Activated CD4-positive, alpha-beta memory T cell treated with anti-CD3 and anti-CD28 coated beads for 36 hours (primary cell): ENCODE data around the gene NFATC1. TPM values are rescaled to one million over a fixed set of nuclear protein-coding genes. Genes with fewer than 3 reads are reported as not detected.

Experiments
- CTCF ChIA-PET: fragments of 350-600 bp; sonication (Branson Sonifier 250); formaldehyde crosslinking; loops from one replicate; lab custom pipeline; 2021; ENCODE audit warnings: antibody characterized with exemption, inconsistent platforms; lab: Charles Lee
- POLR2A ChIA-PET: fragments of 350-600 bp; sonication (Branson Sonifier 250); formaldehyde crosslinking; loops from one replicate; lab custom pipeline; 2021; ENCODE audit warnings: antibody characterized with exemption; lab: Charles Lee
- DNase-seq: peaks from one replicate; pipeline ENCODE4 v3.0.0-alpha.2; 2020
- H3K27ac Mint-ChIP-seq: one replicate; pipeline ENCODE4 v1.8.0; 2021; ENCODE audit warnings: mixed read lengths
- H3K27me3 Mint-ChIP-seq: one replicate; pipeline ENCODE4 v1.8.0; 2021; ENCODE audit warnings: mixed read lengths
- H3K36me3 Mint-ChIP-seq: one replicate; pipeline ENCODE4 v1.8.0; 2021; ENCODE audit warnings: mixed read lengths
- H3K4me1 Mint-ChIP-seq: one replicate; pipeline ENCODE4 v1.8.0; 2021; ENCODE audit warnings: low read depth, mixed read lengths
- H3K4me3 Mint-ChIP-seq: one replicate; pipeline ENCODE4 v1.8.0; 2021; ENCODE audit warnings: mild to moderate bottlenecking, mixed read lengths
- H3K9me3 Mint-ChIP-seq: one replicate; pipeline ENCODE4 v1.8.0; 2021; ENCODE audit warnings: mixed read lengths
- intact Hi-C: fragments of 100-400 bp; cut with micrococcal nuclease; formaldehyde crosslinking; loops from one replicate; pipeline ENCODE4 v1.15.1; 2023
- total RNA-seq, 2 experiments: library from RNA; stranded (reverse); gene quantifications; one replicate each; pipeline ENCODE4 v1.2.3, GENCODE V29; 2021

Gene NFATC1
- total RNA-seq, 2 experiments from 2014 or later: 83.7 to 85.4 TPM

DNA sequence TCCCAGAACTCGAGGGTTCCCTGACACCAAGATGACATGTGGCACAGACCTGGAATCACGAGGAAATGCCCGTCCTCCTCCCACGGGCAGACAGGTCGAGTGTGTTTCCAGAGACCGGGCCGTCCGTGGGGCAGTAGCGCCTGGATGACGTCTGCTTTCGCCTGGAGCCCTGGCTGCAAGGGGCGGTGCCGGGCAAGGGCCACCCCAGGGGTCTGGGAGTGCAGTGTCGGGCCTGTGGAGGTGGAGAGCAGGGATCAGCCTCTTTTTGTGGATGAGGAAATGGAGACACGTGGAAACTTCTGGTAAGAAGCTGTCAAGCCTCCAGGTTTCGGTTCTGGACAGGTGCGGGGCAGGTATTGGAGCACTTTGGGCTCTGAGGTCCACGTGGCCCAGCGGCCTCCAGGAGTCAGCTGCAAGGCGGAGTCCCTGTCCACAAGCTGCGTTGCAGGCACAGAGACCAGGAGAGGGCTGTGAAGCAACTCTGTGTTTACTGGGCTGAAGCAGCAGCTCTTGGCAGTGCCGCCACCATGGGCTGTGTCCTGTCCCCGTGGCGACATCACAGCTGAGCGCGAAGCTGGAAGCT is 25.6 kb downstream of the NFATC1 start:
- H3K36me3 Mint-ChIP-seq: peaks cover 32% of the 10 kb centered on the region

DNA sequence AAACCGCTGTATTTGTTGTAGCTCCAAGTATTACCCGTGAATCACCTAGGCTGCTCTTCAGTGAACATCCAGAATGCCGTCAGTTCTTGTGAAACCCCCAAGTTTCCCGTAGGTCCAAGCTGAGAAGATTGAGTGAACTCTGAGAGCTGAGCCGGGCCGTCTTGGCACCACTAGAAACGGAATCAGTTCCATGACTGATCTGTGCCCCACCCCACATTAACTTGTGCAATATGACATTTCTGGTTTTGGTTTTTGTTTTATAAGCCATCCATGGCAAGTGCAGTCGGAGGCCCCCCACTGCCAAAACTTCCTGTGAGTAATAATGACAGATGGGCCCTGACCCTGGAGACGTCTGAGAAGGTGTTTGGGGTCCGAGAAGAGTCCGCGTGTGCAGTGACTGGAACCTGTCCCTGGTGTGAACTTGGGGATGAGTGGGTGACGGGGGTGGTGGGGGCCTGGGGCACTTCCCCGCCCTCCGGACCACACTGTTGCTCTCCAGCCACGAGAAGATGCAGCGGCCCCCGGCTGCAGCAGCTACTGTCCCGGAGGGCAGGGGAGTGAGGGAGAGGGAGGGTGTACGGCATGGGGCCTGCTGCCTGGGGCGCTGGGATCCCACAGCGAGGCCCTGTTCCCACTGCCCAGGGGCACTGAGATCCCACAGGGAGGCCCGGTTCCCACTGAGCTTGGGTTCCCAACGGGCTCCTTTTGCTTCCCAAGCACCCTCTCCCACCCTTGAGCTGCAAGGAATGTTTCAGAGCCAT is 26.5 kb downstream of the NFATC1 start:
- Mint-ChIP-seq H3K4me1 (peaks cover 34% of the 10 kb centered on the region), H3K27me3 (no peaks in the 10 kb centered on the region), H3K4me3 (no peak overlapping the region), H3K9me3 (no peaks in the 10 kb centered on the region), H3K36me3 (peaks cover 32% of the 10 kb centered on the region), H3K27ac (no peak overlapping the region)
- no peak for DNase-seq
- intact Hi-C loops: no loop called here
- POLR2A ChIA-PET: no interaction called here
- CTCF ChIA-PET: no interaction called here

More for the DNA sequence above, 25.6 kb downstream of the NFATC1 start:
- Mint-ChIP-seq H3K4me1 (peaks cover 35% of the 10 kb centered on the region), H3K27me3 (no peaks in the 10 kb centered on the region), H3K27ac (no peak overlapping the region), H3K9me3 (no peaks in the 10 kb centered on the region), H3K4me3 (no peak overlapping the region)
- no peak for DNase-seq
- POLR2A ChIA-PET: no interaction called here
- CTCF ChIA-PET: no interaction called here
- intact Hi-C loops: no loop called here

DNA sequence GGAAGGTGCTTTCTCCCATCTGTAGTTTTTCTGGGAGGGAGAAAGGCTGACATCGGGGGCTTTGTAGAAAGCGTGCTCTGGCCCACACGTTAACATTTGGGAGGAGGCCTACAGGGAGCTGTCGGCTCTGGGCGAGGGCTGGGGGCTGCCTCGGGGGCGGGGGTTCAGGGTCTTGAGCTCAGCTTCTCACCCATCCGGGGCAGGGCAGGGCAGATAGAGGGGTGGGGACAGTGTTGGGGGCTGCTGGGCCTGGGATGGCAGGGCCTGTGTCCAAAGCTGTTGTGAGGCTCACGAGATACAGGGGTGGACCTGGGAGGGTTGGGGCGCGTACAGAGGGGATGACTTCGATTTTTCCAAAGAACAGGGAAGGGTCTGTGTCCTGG is 27.0 kb downstream of the NFATC1 start:
- Mint-ChIP-seq H3K27me3 (no peaks in the 10 kb centered on the region), H3K4me3 (no peak overlapping the region), H3K4me1 (peaks cover 34% of the 10 kb centered on the region), H3K36me3 (peaks cover 32% of the 10 kb centered on the region), H3K27ac (no peak overlapping the region), H3K9me3 (no peaks in the 10 kb centered on the region)
- DNase-seq: no peak
- POLR2A ChIA-PET: no interaction called here
- intact Hi-C loops: no loop called here
- CTCF ChIA-PET: no interaction called here

DNA sequence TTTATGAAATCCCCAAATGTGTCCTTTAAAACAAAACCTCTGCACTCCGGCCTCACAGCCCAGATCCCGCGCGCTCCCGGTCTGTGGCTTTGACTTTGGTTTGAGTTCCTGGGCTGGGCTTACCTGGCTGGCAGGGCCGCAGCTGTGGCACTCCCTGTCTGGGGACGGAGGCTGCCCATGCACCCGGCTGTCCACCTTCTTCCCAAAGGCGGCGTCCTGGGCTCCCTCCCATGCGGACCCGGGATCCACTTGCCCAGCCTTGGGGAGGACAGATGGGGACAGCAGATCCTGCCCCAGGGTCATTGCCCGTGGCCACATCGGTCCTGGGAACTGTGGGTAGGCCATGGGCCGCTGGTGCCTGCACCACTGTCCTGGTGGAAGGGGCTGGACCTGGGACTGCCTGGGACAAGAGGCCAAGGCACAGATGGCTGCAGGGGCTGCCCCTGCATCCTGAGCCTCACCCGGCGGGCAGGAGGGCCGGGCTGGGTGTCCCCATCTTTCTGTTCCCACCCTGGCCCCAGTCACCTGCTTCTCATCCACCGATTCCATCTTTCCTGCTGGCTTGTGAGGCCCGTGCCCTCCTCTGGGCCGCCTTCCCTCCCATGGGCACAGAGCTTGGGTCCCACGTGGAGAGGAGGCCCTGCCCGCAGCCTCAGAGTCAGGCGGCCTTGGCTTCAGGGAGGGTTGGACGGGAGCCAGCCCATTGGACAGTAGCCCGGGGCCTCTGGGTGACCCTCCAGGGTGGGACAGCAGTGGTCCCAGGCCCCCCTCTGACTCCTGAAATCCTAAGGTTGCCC is 27.7 kb downstream of the NFATC1 start:
- H3K4me1 Mint-ChIP-seq: peaks cover 35% of the 10 kb centered on the region
- H3K4me3 Mint-ChIP-seq: no peak overlapping the region
- no peak overlapping the region for H3K27ac Mint-ChIP-seq
- POLR2A ChIA-PET: no interaction called here
- H3K27me3 Mint-ChIP-seq: no peaks in the 10 kb centered on the region
- CTCF ChIA-PET: no interaction called here
- intact Hi-C loops: no loop called here
- H3K36me3 Mint-ChIP-seq: peaks cover 32% of the 10 kb centered on the region
- H3K9me3 Mint-ChIP-seq: no peaks in the 10 kb centered on the region
- no peak for DNase-seq

DNA sequence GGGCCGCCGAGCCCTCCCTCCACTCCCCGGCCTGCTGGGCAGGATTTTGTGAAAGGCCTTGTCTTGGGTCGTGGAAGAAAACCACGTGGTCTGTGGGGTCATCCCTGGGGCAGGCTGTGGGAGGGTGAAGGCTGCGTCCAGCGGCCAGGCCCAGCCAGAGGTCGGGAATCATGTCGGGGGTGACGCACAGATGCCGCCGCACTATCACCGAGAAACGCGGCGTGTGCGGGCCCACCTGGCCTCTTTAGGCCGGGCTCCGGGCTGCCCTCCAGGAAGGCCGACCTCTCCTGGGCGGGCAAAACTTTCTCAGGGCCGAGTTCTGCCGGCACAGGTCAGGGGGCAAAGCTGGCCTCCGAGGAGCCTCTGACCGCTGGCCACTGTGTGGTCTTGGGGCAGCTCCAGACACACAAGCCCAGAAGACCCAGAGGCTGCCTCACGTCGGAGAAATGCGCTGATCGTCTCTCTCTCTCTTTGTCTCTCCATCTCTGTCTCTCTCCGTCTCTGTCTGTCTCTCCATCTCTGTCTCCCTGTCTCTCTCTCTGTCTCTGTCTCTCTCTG is 28.4 kb downstream of the NFATC1 start:
- DNase-seq: no peak
- ChIA-PET CTCF (no interaction called here), POLR2A (no interaction called here)
- Mint-ChIP-seq H3K27ac (peak overlapping the region; percentile 60), H3K9me3 (no peaks in the 10 kb centered on the region), H3K4me1 (peaks cover 36% of the 10 kb centered on the region), H3K36me3 (peaks cover 32% of the 10 kb centered on the region), H3K4me3 (no peak overlapping the region), H3K27me3 (no peaks in the 10 kb centered on the region)
- intact Hi-C loops: no loop called here

DNA sequence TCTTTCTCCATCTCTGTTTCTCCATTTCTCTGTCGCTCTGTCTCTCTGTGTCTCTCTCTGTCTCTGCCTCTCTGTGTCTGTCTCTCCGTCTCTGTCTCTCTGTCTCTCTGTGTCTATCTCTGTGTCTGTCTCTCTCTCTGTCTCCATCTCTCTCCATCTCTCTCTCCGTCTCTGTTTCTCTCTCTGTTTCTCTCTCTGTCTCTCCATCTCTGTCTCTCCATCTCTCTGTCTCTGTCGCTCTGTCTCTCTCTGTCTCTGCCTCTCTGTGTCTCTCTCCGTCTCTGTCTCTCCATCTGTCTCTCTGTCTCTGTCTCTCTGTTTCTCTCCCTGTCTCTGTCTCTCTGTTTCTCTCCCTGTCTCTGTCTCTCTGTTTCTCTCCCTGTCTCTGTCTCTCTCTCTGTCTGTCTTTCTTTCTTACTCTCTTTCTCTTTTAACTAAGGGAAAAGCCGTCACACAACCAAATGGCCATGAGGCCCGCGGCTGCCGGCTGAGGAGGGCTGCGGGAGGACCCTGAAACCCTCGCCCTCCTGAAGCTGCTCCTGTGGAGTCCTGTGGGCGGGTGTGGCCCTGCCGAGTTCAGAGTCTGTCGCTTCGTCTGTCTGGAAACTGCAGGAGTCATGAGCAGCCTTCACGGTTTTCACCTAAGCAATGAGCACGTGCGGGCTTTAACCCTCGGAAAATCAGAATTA is 29.3 kb downstream of the NFATC1 start:
- Mint-ChIP-seq H3K27ac (peak overlapping the region; percentile 60), H3K27me3 (no peaks in the 10 kb centered on the region), H3K4me1 (peaks cover 31% of the 10 kb centered on the region), H3K9me3 (no peaks in the 10 kb centered on the region), H3K4me3 (no peak overlapping the region), H3K36me3 (peaks cover 25% of the 10 kb centered on the region)
- POLR2A ChIA-PET: no interaction called here
- CTCF ChIA-PET: no interaction called here
- intact Hi-C loops: no loop called here
- DNase-seq: no peak

DNA sequence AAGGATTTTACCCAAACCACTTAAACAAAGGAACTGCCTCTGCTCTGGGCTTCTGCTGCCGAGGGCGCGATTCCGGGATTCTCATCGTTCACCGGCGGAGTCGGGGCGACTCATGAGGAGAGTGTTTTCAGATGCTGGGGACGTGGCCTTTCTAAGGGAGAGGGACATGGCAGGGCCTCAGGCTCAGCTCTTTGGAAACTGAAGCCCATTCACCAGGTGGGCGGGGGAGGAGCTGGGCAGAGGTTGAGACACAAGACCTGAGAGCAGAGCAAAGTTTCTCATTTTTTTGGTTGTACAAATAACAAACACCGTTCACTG is 29.8 kb downstream of the NFATC1 start:
- no peaks in the 10 kb centered on the region for H3K9me3 Mint-ChIP-seq
- H3K4me1 Mint-ChIP-seq: peaks cover 28% of the 10 kb centered on the region
- no peak for DNase-seq
- no peak overlapping the region for H3K27ac Mint-ChIP-seq
- H3K27me3 Mint-ChIP-seq: no peaks in the 10 kb centered on the region
- intact Hi-C loops: no loop called here
- CTCF ChIA-PET: no interaction called here
- POLR2A ChIA-PET: no interaction called here
- no peak overlapping the region for H3K4me3 Mint-ChIP-seq
- H3K36me3 Mint-ChIP-seq: peaks cover 20% of the 10 kb centered on the region

DNA sequence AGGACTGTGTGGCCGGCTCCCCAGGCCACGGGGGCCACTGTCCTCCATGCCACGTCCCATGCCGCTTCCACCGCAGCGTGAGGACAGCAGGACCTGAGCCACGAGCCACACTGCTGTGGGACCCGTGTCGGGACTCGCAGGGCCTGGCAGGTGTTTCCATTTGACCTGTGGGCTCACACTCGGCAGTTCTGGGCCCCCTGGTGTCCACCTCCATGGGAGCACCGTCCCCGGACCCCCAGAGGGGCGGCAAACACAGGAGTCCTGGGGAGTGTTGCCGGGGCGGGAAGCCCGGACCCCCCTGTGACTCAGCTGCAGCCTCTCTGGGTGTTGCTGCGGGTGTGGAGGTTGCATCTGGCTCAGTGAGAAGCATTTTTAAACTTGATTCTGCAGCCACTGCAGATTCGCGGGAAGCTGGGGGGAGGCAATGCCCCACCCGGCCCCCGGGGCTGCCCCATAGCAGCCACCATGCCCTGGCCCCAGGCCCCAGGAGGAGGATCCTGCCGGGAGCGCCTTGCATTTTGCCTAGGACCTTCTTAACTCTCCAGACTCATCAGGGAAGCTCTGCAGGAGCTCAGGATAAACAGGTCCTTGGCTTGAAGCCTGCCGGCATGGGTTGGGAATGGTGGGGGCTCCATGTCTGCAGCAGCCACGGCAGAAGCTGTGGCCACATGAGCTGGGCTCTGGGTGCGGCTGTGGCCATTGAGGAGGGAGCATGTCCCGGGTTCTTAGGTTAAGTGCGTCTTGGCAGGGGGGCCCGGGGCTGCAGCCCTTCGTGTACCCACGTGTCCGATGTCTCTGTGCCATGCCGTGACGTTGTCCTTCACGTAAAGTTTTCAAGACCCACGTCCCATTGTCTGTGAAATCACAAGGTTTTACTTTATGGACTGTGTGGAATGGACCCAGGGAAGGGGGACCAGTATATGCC is 30.9 kb downstream of the NFATC1 start:
- H3K4me1 Mint-ChIP-seq: peaks cover 28% of the 10 kb centered on the region
- H3K27me3 Mint-ChIP-seq: no peaks in the 10 kb centered on the region
- intact Hi-C loops: no loop called here
- CTCF ChIA-PET: no interaction called here
- POLR2A ChIA-PET: interaction anchor here (0.6 kb wide), 1 partner anchor 49 kb away, joined by 3 read pairs; no protein-coding TSS in a partner anchor
- H3K9me3 Mint-ChIP-seq: no peaks in the 10 kb centered on the region
- no peak for DNase-seq
- no peak overlapping the region for H3K27ac Mint-ChIP-seq
- no peak overlapping the region for H3K4me3 Mint-ChIP-seq
- H3K36me3 Mint-ChIP-seq: peaks cover 18% of the 10 kb centered on the region

DNA sequence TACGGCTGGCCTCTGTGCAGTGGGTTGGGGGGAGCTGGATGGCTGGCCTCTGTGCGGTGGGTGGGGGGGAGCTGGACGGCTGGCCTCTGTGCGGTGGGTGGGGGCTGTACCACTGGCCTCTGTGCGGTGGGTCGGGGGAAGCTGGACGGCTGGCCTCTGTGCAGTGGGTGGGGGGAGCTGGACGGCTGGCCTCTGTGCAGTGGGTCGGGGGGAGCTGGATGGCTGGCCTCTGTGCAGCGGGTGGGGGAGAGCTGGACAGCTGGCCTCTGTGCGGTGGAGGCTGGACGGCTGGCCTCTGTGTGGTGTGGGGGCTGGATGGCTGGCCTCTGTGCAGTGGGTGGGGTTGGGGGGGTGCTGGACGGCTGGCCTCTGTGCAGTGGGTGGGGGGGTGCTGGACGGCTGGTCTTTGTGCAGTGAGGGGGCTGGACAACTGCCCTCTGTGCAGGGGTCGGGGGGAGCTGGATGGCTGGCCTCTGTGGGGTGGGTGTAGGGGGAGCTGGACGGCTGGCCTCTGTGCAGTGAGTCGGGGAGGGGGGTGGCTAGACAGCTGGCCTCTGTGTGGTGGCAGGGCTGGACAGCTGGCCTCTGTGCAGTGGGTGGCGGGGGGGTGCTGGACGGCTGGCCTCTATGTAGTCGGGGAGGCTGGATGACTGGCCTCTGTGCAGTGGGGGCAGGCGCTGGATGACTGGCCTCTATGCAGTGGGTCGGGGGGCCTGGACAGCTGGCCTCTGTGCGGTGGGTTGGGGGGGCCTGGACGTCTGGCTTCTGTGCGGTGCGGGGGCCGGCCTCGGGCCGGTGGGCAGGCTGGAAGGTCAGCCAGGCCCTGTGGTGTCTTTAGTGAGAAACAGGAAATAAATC is 31.9 kb downstream of the NFATC1 start:
- Mint-ChIP-seq H3K9me3 (no peaks in the 10 kb centered on the region), H3K36me3 (peaks cover 13% of the 10 kb centered on the region), H3K4me3 (no peak overlapping the region), H3K4me1 (peaks cover 25% of the 10 kb centered on the region), H3K27ac (no peak overlapping the region), H3K27me3 (no peaks in the 10 kb centered on the region)
- ChIA-PET CTCF (no interaction called here), POLR2A (no interaction called here)
- intact Hi-C loops: no loop called here
- no peak for DNase-seq

DNA sequence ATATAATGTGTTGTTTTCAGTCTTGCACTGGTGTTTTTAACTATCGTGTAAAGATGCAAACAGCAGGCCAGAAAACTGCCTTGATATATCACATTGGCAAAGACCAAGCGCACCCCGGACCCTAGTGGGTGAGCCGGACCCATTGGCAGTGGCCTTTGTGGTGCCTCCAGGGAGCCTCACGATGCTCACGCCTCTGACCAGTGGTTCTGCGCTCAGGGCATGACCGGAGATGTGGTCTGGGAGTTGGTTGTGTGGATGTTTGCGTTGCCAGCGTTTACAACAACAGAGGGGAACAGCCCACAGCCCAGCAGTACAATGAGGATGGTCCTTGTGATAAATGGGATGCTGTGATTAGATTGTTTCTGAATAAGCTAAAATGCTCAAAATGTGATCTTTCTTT is 32.6 kb downstream of the NFATC1 start:
- H3K36me3 Mint-ChIP-seq: peaks cover 13% of the 10 kb centered on the region
- H3K27ac Mint-ChIP-seq: no peak overlapping the region
- no peak overlapping the region for H3K4me3 Mint-ChIP-seq
- intact Hi-C loops: no loop called here
- no peak for DNase-seq
- peaks cover 30% of the 10 kb centered on the region for H3K4me1 Mint-ChIP-seq
- ChIA-PET CTCF (no interaction called here), POLR2A (no interaction called here)
- H3K27me3 Mint-ChIP-seq: no peaks in the 10 kb centered on the region
- H3K9me3 Mint-ChIP-seq: no peaks in the 10 kb centered on the region
